Adrenal gland (tissue), 5 donors: Measurements from ENCODE around the gene MAGEB5.

Source experiments
- POLR2A ChIP-seq, 2 donors: fragments of 450-650 bp; IDR thresholded peaks; one replicate each; pipeline ENCODE4 v1.6.1; 2017; ENCODE audit warnings: antibody characterized with exemption in 2 of 2, mild to moderate bottlenecking in 2 of 2, moderate library complexity in 1 of 2
- TF ChIP-seq, protein P1 (sequence below), 6 experiments: fragments of 450-650 bp in 4 of 6; fragments of 200-600 bp in 2 of 6; sonication (generic) in 1 of 6; IDR thresholded peaks; 1 replicate in 5 of 6; 2 replicates in 1 of 6; pipeline versions ENCODE4 v1.5.1 to v1.8.0; 2016 to 2021; ENCODE audit warnings: antibody characterized with exemption in 6 of 6, mild to moderate bottlenecking in 2 of 6, moderate library complexity in 1 of 6
- donor health status: DM: no; HTN: no; CAD: no.

DNA sequence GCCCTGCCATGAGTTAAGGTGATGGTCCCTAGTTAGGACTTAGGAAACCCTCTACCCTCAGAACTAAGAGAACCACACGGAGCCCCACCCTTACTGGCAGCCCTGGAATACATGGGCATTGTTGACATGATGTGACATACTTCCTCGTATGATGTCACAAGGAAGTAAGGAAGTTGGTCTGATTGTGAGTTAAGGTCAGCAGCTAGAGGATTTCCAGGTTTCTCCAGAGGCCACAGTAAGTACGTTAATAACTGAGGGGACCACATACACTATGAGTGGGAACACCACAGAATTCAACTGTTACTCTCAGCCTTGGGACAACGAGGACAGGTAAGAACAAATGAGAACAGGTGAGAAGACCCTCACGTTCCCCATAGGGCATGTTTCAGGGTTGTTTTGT, at the start of gene MAGEB5:
- TF ChIP-seq POLR2A (IDR thresholded peaks at IDR 0.05), result no peak
- TF ChIP-seq, protein P1, sequence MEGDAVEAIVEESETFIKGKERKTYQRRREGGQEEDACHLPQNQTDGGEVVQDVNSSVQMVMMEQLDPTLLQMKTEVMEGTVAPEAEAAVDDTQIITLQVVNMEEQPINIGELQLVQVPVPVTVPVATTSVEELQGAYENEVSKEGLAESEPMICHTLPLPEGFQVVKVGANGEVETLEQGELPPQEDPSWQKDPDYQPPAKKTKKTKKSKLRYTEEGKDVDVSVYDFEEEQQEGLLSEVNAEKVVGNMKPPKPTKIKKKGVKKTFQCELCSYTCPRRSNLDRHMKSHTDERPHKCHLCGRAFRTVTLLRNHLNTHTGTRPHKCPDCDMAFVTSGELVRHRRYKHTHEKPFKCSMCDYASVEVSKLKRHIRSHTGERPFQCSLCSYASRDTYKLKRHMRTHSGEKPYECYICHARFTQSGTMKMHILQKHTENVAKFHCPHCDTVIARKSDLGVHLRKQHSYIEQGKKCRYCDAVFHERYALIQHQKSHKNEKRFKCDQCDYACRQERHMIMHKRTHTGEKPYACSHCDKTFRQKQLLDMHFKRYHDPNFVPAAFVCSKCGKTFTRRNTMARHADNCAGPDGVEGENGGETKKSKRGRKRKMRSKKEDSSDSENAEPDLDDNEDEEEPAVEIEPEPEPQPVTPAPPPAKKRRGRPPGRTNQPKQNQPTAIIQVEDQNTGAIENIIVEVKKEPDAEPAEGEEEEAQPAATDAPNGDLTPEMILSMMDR (IDR thresholded peaks at IDR 0.05), result no peak
